ENCODE data around the gene ADGRL3. TPM values are rescaled to one million over a fixed set of nuclear protein-coding genes. Genes with fewer than 3 reads are reported as not detected.

The ADGRL3 gene
- total RNA-seq, 4 donors from 2014 or later = 6.5 to 19.0 (median 14.0) TPM

GRCh38 chr4:61924131-61924530 lies 724.0 kb downstream of the ADGRL3 start:
- TF ChIP-seq CTCF (IDR thresholded peaks at IDR 0.05) (no peak), EP300 (IDR thresholded peaks at IDR 0.05) (no peak), POLR2AphosphoS5 (IDR thresholded peaks at IDR 0.05) (no peak), POLR2A (IDR thresholded peaks at IDR 0.05) (no peak)
- Histone ChIP-seq H3K4me1 (peaks cover 8% of the 10 kb centered on the region), H3K4me3 (no peak overlapping the region), H3K36me3 (no peaks in the 10 kb centered on the region), H3K27ac (no peak overlapping the region), H3K27me3 (no peaks in the 10 kb centered on the region), H3K9me3 (no peaks in the 10 kb centered on the region)
- 92% methylated on average over 1 of the region's 1 CpG for WGBS
- no peak for DNase-seq (ENCODE audit: low spot score in 2 of 2)

- peaks cover 4% of the 10 kb centered on the region for H3K4me1 ChIP-seq
- TF ChIP-seq CTCF (IDR thresholded peaks at IDR 0.05) (no peak), POLR2AphosphoS5 (IDR thresholded peaks at IDR 0.05) (no peak), EP300 (IDR thresholded peaks at IDR 0.05) (no peak), POLR2A (IDR thresholded peaks at IDR 0.05) (no peak)
- 46% methylated on average over 1 of the region's 1 CpG for WGBS
- no peak overlapping the region for H3K27ac ChIP-seq
- no peaks in the 10 kb centered on the region for H3K9me3 ChIP-seq
- H3K36me3 ChIP-seq = no peaks in the 10 kb centered on the region
- H3K4me3 ChIP-seq = no peak overlapping the region
- no peaks in the 10 kb centered on the region for H3K27me3 ChIP-seq
- no peak for DNase-seq (ENCODE audit: low spot score in 2 of 2)
Measured at GRCh38 chr4:61933527-61933926, 733.4 kb downstream of the ADGRL3 start.

- no peaks in the 10 kb centered on the region for H3K36me3 ChIP-seq
- no peak for TF ChIP-seq POLR2AphosphoS5 (IDR thresholded peaks at IDR 0.05)
- TF ChIP-seq EP300 (IDR thresholded peaks at IDR 0.05) = no peak
- no peak for TF ChIP-seq POLR2A (IDR thresholded peaks at IDR 0.05)
- TF ChIP-seq CTCF (IDR thresholded peaks at IDR 0.05) = no peak
- no peak overlapping the region for H3K4me3 ChIP-seq
- no peaks in the 10 kb centered on the region for H3K27me3 ChIP-seq
- H3K9me3 ChIP-seq = no peaks in the 10 kb centered on the region
- H3K27ac ChIP-seq = no peak overlapping the region
- no peak for DNase-seq (ENCODE audit: low spot score in 2 of 2)
- H3K4me1 ChIP-seq = peaks cover 4% of the 10 kb centered on the region
Measured at GRCh38 chr4:61934198-61934597, 734.1 kb downstream of the ADGRL3 start.

GRCh38 chr4:61938250-61938846 lies 738.2 kb downstream of the ADGRL3 start:
- no peaks in the 10 kb centered on the region for H3K27me3 ChIP-seq
- H3K9me3 ChIP-seq = no peaks in the 10 kb centered on the region
- H3K4me1 ChIP-seq = peaks cover 4% of the 10 kb centered on the region
- TF ChIP-seq POLR2A (IDR thresholded peaks at IDR 0.05) (no peak), CTCF (IDR thresholded peaks at IDR 0.05) (no peak), POLR2AphosphoS5 (IDR thresholded peaks at IDR 0.05) (no peak), EP300 (IDR thresholded peaks at IDR 0.05) (no peak)
- H3K36me3 ChIP-seq = no peaks in the 10 kb centered on the region
- 86% methylated on average over 5 of the region's 5 CpGs for WGBS
- DNase-seq (ENCODE audit: low spot score in 2 of 2) = no peak
- H3K4me3 ChIP-seq = no peak overlapping the region
- no peak overlapping the region for H3K27ac ChIP-seq

GRCh38 chr4:61950625-61951024 lies 750.5 kb downstream of the ADGRL3 start:
- no peak for DNase-seq (ENCODE audit: low spot score in 2 of 2)
- Histone ChIP-seq H3K27me3 (no peaks in the 10 kb centered on the region), H3K4me1 (no peaks in the 10 kb centered on the region), H3K4me3 (no peak overlapping the region), H3K36me3 (no peaks in the 10 kb centered on the region), H3K27ac (no peak overlapping the region), H3K9me3 (no peaks in the 10 kb centered on the region)
- 92% methylated on average over 2 of the region's 2 CpGs for WGBS
- no peak for TF ChIP-seq POLR2A (IDR thresholded peaks at IDR 0.05)
- TF ChIP-seq EP300 (IDR thresholded peaks at IDR 0.05) = no peak
- TF ChIP-seq CTCF (IDR thresholded peaks at IDR 0.05) = no peak
- no peak for TF ChIP-seq POLR2AphosphoS5 (IDR thresholded peaks at IDR 0.05)

Data from suprapubic skin (tissue), 4 donors.